HG02943 (cell line): ENCODE results near the gene CRX.
A peak's percentile ranks its signal among the peaks of the same experiment; 100 is the strongest.
"Not testable (repeated sequence)": the region's sequence is repeated elsewhere in the genome, so short reads cannot be mapped to it uniquely, and the experiment has no call there.

ENCODE experiments used
- ATAC-seq: cut with Tn5 transposase; IDR thresholded peaks from one replicate; pipeline ENCODE4 v1.9.1; 2021; ENCODE audit warnings: mild to moderate bottlenecking, low read depth, moderate library complexity; ENCODE audit not compliant: unreplicated experiment

CRX gene

GRCh38 chr19:47821460-47822020 is at the start of gene CRX:
Gene CRX (plus strand): TSS chr19:47821937. CDS start chr19:47834444, 12,507 bp downstream.
- ATAC-seq: no peak

- ATAC-seq: no peak
Measured at GRCh38 chr19:47776568-47776967, 45.2 kb upstream of the CRX start.

- ATAC-seq: not testable (repeated sequence)
Measured at GRCh38 chr19:47777245-47778048, 44.3 kb upstream of the CRX start.

GRCh38 chr19:47778049-47778953 is 43.4 kb upstream of the CRX start, which contains the start of gene SELENOW:
Gene SELENOW (plus strand): TSS chr19:47778703. CDS start chr19:47778786, 83 bp downstream.
- ATAC-seq: peak; percentile 57

- ATAC-seq: no peak
Measured at GRCh38 chr19:47778954-47779351, 42.8 kb upstream of the CRX start.

- no peak for ATAC-seq
Measured at GRCh38 chr19:47779524-47780214, 42.1 kb upstream of the CRX start.

GRCh38 chr19:47780215-47780551 is 41.6 kb upstream of the CRX start:
- no peak for ATAC-seq

GRCh38 chr19:47781590-47782262 is 40.0 kb upstream of the CRX start:
- ATAC-seq: no peak

GRCh38 chr19:47786566-47786965 is 35.2 kb upstream of the CRX start:
- no peak for ATAC-seq

- not testable (repeated sequence) for ATAC-seq
Measured at GRCh38 chr19:47787307-47787706, 34.4 kb upstream of the CRX start.

- ATAC-seq: not testable (repeated sequence)
Measured at GRCh38 chr19:47789811-47790210, 31.9 kb upstream of the CRX start.

- ATAC-seq: no peak
Measured at GRCh38 chr19:47790398-47790814, 31.3 kb upstream of the CRX start.

- no peak for ATAC-seq
Measured at GRCh38 chr19:47792616-47793015, 29.1 kb upstream of the CRX start.

GRCh38 chr19:47794526-47794925 is 27.2 kb upstream of the CRX start:
- no peak for ATAC-seq

GRCh38 chr19:47796785-47797184 is 25.0 kb upstream of the CRX start:
- ATAC-seq: no peak

GRCh38 chr19:47797996-47798903 is 23.5 kb upstream of the CRX start:
- no peak for ATAC-seq

GRCh38 chr19:47798904-47799266 is 22.9 kb upstream of the CRX start:
- no peak for ATAC-seq

GRCh38 chr19:47801270-47801669 is 20.5 kb upstream of the CRX start:
- ATAC-seq: no peak

- no peak for ATAC-seq
Measured at GRCh38 chr19:47802521-47803043, 19.2 kb upstream of the CRX start.
